ENCODE measurements around the gene PLD1.
"Not testable (repeated sequence)": the region's sequence is repeated elsewhere in the genome, so short reads cannot be mapped to it uniquely, and the experiment has no call there.

The PLD1 gene

DNA sequence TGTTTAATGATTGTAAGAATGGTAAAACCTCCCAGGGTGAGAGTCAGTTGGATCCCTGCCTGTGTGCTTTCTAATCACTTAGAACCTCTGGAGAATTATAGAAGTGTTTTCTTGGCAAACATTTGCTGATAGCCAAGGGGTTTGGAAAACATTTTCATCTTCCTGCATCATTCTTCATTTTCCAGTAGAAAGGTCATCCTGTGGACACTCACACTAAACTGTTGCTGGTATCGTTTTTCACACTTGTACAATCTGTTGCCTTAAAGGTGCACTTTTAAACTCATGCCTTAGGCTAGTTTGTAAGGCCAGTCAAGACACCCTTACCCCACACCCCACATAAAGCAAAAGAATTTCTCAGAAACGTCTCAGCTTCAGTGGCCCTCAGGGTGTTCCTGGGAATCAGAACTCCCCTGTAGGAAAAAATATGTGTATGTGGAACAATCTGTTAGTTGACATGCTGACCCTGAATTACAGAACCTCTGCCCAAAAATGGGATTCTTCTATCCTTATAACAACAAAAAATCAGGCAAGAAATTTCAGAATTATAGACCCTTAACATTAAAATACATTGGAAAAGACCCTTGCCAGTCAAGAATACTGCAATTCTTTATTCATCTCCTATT lies 5.8 kb upstream of the PLD1 start:
- DNase-seq: no peak

- not testable (repeated sequence) for DNase-seq
Observed at GRCh38 chr3:171814662-171815061, 4.4 kb upstream of the PLD1 start.

DNA sequence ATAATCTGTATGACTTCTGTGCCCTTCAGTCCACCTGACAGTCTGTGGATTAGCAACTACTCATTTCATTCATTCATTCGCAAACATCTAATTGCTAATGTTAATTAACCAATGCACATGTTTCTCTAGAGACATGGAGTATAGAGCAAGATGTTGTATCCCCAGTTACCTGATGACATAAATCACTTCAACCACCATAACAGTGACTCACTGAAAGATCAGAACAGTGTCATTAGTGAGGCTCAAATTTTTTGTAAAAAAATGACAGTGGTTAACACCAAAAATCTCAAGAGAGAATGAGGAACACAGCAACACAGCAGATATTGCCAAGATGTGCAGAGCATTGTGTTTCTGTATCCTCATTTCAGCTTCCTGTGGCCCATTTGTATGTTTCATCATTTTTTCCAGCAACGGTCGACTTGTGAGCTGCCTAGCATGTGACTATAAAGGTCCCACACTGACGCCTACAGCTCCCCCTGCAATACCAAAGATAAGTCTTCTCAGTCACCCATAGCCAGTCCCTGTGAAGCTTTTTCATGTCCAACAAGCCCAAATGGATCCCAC lies 3.7 kb upstream of the PLD1 start:
- no peak for DNase-seq

GRCh38 chr3:171813278-171813896 lies 3.1 kb upstream of the PLD1 start:
- DNase-seq: no peak

- no peak for DNase-seq
Observed at GRCh38 chr3:171812811-171813210, 2.5 kb upstream of the PLD1 start.

DNA sequence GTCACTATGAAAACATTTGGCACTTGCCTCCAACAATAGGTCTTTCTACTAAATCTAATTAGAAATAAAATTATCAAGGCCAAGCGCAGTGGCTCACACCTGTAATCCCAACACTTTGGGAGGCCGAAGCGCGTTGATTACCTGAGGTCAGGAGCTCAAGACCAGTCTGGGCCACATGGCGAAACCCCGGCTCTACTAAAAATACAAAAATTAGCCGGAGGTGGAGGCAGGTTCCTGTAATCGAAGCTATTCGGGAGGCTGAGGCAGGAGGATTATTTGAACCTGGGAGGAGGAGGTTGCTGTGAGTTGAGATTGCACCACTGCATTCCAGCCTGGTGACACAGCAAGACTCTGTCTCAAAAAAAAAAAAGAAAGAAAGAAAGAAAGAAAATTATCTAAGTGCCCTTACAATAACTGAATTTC lies 1.6 kb upstream of the PLD1 start:
- DNase-seq: no peak

GRCh38 chr3:171811295-171811912 lies 1.1 kb upstream of the PLD1 start:
- DNase-seq: no peak

DNA sequence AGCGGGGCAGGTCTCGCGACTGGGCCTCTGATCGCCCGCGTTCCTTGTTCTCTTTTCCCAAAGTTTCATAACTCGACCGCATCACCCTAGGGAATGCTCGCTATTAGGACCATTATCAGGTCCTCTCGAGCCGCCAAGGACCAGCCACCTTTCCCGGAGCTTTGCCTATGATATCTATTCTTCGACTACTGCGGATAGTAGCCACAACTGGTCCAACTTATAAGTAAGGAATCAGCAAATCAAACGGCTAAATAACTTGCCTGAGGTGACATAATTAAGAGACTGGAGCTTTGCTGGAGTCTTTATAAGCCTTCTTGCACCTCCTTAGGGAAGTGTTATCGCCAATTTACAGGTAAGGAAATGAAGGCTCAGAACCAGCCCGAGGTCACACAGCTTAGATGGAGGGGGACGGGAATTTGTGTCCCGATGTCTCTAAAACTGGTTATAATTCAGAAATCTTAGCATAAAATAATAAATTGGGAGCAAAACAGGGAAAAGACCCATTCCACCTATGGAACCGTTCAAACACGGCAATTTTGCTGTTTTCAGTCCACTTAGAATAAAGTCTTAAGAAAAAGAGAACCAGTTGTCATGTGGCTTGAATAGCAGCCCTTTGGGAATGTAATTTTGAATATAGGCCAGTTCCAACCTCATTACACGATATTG lies 479 bp upstream of the PLD1 start:
- no peak for DNase-seq

DNA sequence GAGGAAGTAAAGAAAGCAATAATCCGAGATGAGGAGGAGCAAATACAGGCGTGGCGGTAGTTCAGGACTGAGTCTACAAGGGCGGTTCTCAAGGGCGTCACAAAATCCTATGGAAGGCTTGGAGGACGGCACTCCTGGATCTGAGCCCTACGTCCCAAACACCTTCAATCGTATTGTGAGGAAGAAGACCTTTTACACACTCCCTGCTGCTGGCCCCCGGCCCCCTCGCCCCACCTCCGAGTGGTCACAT lies 747 bp downstream of the PLD1 start:
- DNase-seq: no peak

- DNase-seq: no peak
Observed at GRCh38 chr3:171807806-171808205, 2.5 kb downstream of the PLD1 start.

DNA sequence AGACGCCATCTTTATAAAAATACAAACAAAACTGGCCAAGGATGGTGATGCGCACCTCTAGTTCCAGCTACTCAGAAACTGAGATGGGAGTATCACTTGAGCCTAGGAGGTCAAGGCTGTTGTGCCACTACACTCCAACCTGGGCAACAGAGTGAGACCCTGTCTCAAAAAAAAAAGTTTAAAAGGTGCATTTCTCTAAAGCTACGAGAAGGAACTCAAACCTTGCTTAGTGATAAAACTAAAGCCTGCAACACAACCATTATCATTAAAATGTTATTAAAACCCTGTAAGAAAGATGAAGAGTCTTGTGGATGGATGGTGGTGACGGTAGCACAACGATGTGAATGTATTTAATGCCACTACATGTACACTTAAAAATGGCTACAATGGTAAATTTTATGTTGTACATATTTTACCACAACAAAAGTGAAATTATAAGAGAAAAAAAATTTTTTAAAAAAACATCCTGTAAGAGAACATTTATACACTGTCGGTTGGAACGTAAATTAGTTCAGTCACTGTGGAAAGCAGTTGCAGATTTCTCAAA lies 3.1 kb downstream of the PLD1 start:
- DNase-seq: no peak

- no peak for DNase-seq
Observed at GRCh38 chr3:171806200-171807128, 3.8 kb downstream of the PLD1 start.

GRCh38 chr3:171805687-171806086 lies 4.6 kb downstream of the PLD1 start:
- DNase-seq: no peak

DNA sequence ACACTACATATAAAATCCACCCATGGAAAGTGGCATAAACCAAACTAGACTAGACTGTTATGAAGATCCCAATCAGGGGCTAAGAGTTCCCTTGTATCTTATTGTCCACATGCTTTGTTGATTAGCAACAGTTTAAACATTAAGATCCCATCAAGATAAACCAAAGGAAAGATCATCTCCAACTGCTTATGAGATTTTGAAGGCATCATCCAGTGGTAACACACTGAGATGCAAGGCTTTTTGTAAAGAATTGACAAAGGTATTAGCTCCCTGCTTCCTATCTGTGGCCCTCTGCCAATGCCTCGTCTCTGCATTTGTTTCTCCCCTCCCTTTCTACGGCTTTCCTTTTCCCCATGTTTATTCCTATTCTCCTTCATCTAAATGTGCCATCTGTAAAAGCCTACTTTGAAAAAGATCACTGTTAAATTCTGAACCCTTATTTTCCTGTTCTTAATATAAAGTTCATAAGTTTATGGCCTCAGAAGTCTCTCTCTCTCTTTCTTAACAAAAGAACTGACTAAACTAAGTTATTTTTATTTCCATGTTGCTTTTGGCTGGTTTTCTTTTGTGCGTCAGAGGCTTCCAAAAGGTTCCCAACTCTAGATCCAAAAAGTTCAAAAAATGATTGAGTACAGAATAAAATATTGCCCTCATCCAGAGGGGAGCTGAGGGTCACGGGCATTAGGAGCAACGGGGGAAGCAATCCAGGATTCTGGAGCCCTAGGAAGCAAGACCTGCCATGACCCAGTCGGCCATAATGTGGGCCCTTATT lies 5.5 kb downstream of the PLD1 start:
- DNase-seq: no peak

DNA sequence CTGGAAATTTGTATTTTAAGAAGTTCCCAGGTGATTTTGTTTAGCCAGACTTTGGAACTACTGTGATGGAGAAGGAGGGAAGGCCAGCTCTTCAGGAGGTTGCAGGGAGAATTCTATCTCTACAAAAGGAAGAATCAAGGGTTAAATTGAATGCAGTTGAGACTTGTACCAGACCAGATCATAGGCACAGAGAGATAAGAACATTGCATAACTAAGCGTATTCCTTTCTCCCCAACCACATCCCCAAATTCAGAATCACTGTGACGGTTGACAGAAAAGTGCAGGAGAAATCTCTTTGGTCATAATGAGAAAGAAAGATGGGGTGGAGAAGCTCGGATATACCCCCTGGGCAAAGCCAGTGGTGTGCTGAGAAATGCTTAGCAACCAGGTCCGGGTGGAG lies 7.2 kb downstream of the PLD1 start:
- no peak for DNase-seq

DNA sequence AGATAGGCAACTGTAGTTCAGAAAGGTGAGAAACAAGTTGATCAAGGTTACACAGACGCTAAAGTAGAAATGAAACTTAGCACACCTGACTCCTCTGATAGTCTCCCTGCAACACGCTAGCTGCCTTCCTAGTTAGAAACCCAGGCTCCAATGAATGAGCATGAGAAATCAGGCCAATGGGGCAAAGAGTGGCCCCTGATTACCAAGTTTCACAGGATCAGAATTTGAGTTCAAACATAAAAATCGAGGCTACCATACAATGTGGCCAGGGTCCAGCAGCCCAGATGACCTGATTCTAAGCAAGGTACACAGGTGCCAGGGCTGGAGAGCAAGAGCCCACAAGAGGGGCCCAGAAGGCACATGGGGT lies 7.7 kb downstream of the PLD1 start:
- DNase-seq: no peak

DNA sequence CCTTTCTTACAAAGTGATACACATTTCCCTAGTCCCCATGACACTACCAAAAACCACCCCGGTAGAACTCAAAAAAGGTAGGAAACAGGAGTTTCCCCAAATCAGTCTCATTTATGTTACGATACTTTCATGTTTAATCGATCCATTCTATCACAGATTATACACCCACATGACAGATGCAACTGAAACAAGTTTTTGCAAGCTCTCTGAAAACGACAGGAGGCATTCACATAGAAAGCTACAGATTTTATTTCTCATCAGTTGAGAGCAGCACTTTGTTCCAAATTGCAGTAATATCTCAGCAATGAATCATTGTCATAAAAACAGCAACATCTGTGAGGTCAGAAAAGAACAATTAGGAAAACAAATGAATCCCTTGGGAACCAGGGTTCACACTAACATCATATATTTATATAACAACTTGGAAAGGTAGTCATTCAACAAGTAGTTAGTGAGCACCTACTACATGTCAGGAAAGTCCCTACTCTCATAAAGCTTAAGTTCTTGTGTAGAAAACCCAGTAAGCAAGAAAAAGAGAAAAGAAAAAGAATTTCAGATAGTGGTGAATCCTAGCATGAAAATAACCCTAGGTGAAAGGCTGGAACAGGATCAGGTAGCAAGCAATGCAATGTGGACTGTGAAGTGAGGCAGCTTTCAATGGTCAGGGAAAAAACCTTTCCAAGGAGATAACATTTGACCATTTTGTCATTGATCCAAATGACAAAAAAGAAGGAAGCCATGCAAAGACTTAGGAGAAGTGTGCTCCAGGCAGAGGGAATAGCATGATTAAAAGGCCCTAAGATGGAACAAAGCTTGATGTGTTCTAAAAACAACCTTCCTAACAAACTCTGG lies 8.3 kb downstream of the PLD1 start:
- no peak for DNase-seq

DNA sequence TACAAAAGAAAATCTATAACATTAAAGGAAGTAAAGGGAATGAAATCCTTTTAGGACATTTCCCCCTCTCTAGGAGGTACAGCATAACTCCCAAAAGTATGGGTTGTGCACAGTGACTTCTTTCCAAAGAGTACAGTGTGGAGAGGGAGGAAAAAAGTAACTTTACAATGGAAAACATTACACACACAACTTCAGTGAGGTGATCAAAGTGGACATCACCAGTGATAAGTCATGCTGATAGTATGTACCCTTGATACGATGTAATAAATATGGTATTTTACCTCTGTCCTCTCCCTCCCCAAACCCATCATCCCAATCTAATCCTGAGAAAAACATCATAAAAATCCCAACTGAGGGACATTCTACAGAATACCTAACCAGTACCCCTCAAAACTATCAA lies 10.8 kb downstream of the PLD1 start:
- no peak for DNase-seq

DNA sequence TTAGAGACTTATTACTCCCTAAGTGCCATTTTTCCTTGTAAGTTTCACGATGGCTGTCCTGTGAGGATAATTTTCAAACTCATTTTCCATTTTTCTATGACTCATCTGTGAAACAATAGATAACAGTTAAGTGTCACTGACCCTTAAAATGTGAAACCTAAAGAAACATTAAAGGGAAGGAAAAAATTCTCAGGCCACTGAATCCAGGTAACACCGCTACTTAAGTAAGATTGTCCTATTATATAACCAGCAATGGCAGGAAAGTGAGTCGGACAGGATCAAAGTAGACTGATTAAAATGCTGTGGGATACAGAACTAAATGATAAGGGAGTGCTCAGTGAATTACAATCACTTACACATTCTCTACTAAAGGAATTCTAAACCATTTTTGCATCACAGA lies 12.4 kb downstream of the PLD1 start:
- DNase-seq: no peak

- DNase-seq: no peak
Observed at GRCh38 chr3:171797265-171797679, 13.0 kb downstream of the PLD1 start.
